8988T (cell line): ENCODE measurements around the gene PAX7.
"Not testable (repeated sequence)": the region's sequence is repeated elsewhere in the genome, so short reads cannot be mapped to it uniquely, and the experiment has no call there.

Experiments used
- DNase-seq: peaks from one replicate; pipeline ENCODE4 v3.0.0; 2011

PAX7 gene

GRCh38 chr1:18666317-18666920, 35.8 kb downstream of the PAX7 start:
- no peak for DNase-seq

- DNase-seq = no peak
These were observed 36.7 kb downstream of the PAX7 start for GRCh38 chr1:18667333-18667732.

GRCh38 chr1:18668046-18668445, 37.4 kb downstream of the PAX7 start:
- DNase-seq = no peak

GRCh38 chr1:18668750-18669404, 38.2 kb downstream of the PAX7 start:
- no peak for DNase-seq

GRCh38 chr1:18670121-18670867, 39.6 kb downstream of the PAX7 start:
- no peak for DNase-seq

GRCh38 chr1:18670868-18671225, 40.2 kb downstream of the PAX7 start:
- no peak for DNase-seq

GRCh38 chr1:18673976-18674375, 43.3 kb downstream of the PAX7 start:
- DNase-seq = no peak

GRCh38 chr1:18676332-18676781, 45.7 kb downstream of the PAX7 start:
- DNase-seq = no peak

- peak; percentile 47 for DNase-seq
These were observed 50.8 kb downstream of the PAX7 start for GRCh38 chr1:18681423-18681835.

- DNase-seq = no peak
These were observed 51.7 kb downstream of the PAX7 start for GRCh38 chr1:18682375-18682774.

- DNase-seq = no peak
These were observed 53.7 kb downstream of the PAX7 start for GRCh38 chr1:18684303-18684702.

- no peak for DNase-seq
These were observed 55.9 kb downstream of the PAX7 start for GRCh38 chr1:18686540-18686939.

- no peak for DNase-seq
These were observed 56.6 kb downstream of the PAX7 start for GRCh38 chr1:18687273-18687672.

- no peak for DNase-seq
These were observed 61.0 kb downstream of the PAX7 start for GRCh38 chr1:18691648-18692047.

GRCh38 chr1:18693256-18694098, 62.8 kb downstream of the PAX7 start:
- no peak for DNase-seq

GRCh38 chr1:18694289-18694688, 63.6 kb downstream of the PAX7 start:
- not testable (repeated sequence) for DNase-seq

- no peak for DNase-seq
These were observed 66.9 kb downstream of the PAX7 start for GRCh38 chr1:18697541-18697940.

- DNase-seq = no peak
These were observed 69.9 kb downstream of the PAX7 start for GRCh38 chr1:18700530-18700929.

- no peak for DNase-seq
These were observed 70.5 kb downstream of the PAX7 start for GRCh38 chr1:18701183-18701582.

- no peak for DNase-seq
These were observed 72.5 kb downstream of the PAX7 start for GRCh38 chr1:18703041-18703621.

GRCh38 chr1:18705811-18706210, 75.2 kb downstream of the PAX7 start:
- no peak for DNase-seq

- no peak for DNase-seq
These were observed 77.1 kb downstream of the PAX7 start for GRCh38 chr1:18707696-18708257.

GRCh38 chr1:18710002-18710401, 79.4 kb downstream of the PAX7 start:
- DNase-seq = no peak
